ENCODE measurements around the gene OBP2A. TPM values are rescaled to one million over a fixed set of nuclear protein-coding genes. Genes with fewer than 3 reads are reported as not detected.
A peak's percentile ranks its signal among the peaks of the same experiment; 100 is the strongest.

OBP2A gene
- total and polyA plus RNA-seq, 8 donors: not detected

GRCh38 chr9:135589596-135590485, 43.9 kb downstream of the OBP2A start:
- 47 to 60% methylated on average over 15 of the region's 15 CpGs for WGBS, 2 donors
- Histone ChIP-seq H3K27me3 (no peaks in the 10 kb centered on the region), H3K27ac (no peak overlapping the region), H3K4me3 (no peak overlapping the region), H3K36me3 (no peaks in the 10 kb centered on the region), H3K4me1 (no peaks in the 10 kb centered on the region), H3K9me3 (no peaks in the 10 kb centered on the region)
- DNase-seq (peak in 1 of 6 donors; percentile 52), FAIRE-seq (no peak), ATAC-seq (no peak)
- no peak for TF ChIP-seq CTCF (IDR thresholded peaks at IDR 0.05)
- intact Hi-C loops (cut with DNase I): no loop called here

GRCh38 chr9:135590486-135591079, 44.7 kb downstream of the OBP2A start:
- Histone ChIP-seq H3K4me1 (no peaks in the 10 kb centered on the region), H3K4me3 (no peak overlapping the region), H3K27ac (no peak overlapping the region), H3K36me3 (no peaks in the 10 kb centered on the region), H3K27me3 (no peaks in the 10 kb centered on the region), H3K9me3 (no peaks in the 10 kb centered on the region)
- intact Hi-C loops (cut with DNase I): no loop called here
- ATAC-seq: no peak
- no peak for DNase-seq
- FAIRE-seq: no peak
- TF ChIP-seq CTCF (IDR thresholded peaks at IDR 0.05): no peak
- WGBS, 2 donors: 55 to 60% methylated on average over 24 to 25 of the region's 25 CpGs

- intact Hi-C loops (cut with DNase I): no loop called here
- H3K27ac ChIP-seq: no peak overlapping the region
- H3K9me3 ChIP-seq: no peaks in the 10 kb centered on the region
- no peaks in the 10 kb centered on the region for H3K27me3 ChIP-seq
- no peaks in the 10 kb centered on the region for H3K36me3 ChIP-seq
- 48 to 58% methylated on average over 21 to 22 of the region's 22 CpGs for WGBS, 2 donors
- no peak for TF ChIP-seq CTCF (IDR thresholded peaks at IDR 0.05)
- ATAC-seq (no peak), FAIRE-seq (no peak), DNase-seq (no peak)
- no peak overlapping the region for H3K4me3 ChIP-seq
- no peaks in the 10 kb centered on the region for H3K4me1 ChIP-seq
Observed at GRCh38 chr9:135591506-135592330, 45.8 kb downstream of the OBP2A start.

GRCh38 chr9:135592331-135592590, 46.3 kb downstream of the OBP2A start:
- no peak overlapping the region for H3K27ac ChIP-seq
- H3K4me1 ChIP-seq: no peaks in the 10 kb centered on the region
- 44 to 57% methylated on average over 5 of the region's 5 CpGs for WGBS, 2 donors
- no peak overlapping the region for H3K4me3 ChIP-seq
- ATAC-seq (no peak), DNase-seq (no peak), FAIRE-seq (no peak)
- H3K36me3 ChIP-seq: no peaks in the 10 kb centered on the region
- intact Hi-C loops (cut with DNase I): no loop called here
- TF ChIP-seq CTCF (IDR thresholded peaks at IDR 0.05): no peak
- H3K27me3 ChIP-seq: no peaks in the 10 kb centered on the region
- H3K9me3 ChIP-seq: no peaks in the 10 kb centered on the region

Data from pancreas (tissue), 10 donors.